ENCODE measurements around the gene PCNT.

GRCh38 chr21:46354518-46354917 lies 30.6 kb downstream of the PCNT start:
- TF ChIP-seq CTCF (IDR thresholded peaks at IDR 0.05; ENCODE audit: insufficient read depth, low read length) (no peak), GABPA (IDR thresholded peaks at IDR 0.05; ENCODE audit: low read depth) (no peak), POLR2AphosphoS5 (IDR thresholded peaks at IDR 0.05; ENCODE audit: low read depth) (no peak), REST (IDR thresholded peaks at IDR 0.05; ENCODE audit: insufficient replicate concordance, low read depth) (no peak)
